Fibroblast of peridontal ligament (primary cell): Measurements from ENCODE around the gene WDR26.
A peak's percentile ranks its signal among the peaks of the same experiment; 100 is the strongest.
"Not testable (repeated sequence)": the region's sequence is repeated elsewhere in the genome, so short reads cannot be mapped to it uniquely, and the experiment has no call there.

Experiments
- DNase-seq: peaks from one replicate; pipeline ENCODE4 v3.0.0-alpha.2; 2010; ENCODE audit errors: extremely low read depth

Gene WDR26

DNA sequence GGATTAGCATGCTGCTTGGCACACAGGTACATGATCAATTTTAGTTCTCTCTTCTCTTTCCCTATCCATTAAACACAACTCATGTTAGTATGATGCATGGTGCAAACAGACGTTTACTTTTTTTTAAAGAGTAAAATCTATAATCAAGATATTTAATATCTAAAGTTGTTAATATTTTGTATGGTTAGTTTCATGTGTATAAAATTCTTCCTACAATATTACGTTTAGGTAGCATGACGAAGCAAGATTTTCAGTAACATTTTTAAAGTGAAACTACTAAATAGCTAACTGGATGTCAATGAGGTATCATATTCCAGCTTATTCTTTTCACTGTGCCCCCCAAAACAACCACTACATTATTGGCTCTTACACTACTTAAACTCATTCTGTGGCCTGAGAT, 41.3 kb downstream of the WDR26 start:
- no peak for DNase-seq

DNA sequence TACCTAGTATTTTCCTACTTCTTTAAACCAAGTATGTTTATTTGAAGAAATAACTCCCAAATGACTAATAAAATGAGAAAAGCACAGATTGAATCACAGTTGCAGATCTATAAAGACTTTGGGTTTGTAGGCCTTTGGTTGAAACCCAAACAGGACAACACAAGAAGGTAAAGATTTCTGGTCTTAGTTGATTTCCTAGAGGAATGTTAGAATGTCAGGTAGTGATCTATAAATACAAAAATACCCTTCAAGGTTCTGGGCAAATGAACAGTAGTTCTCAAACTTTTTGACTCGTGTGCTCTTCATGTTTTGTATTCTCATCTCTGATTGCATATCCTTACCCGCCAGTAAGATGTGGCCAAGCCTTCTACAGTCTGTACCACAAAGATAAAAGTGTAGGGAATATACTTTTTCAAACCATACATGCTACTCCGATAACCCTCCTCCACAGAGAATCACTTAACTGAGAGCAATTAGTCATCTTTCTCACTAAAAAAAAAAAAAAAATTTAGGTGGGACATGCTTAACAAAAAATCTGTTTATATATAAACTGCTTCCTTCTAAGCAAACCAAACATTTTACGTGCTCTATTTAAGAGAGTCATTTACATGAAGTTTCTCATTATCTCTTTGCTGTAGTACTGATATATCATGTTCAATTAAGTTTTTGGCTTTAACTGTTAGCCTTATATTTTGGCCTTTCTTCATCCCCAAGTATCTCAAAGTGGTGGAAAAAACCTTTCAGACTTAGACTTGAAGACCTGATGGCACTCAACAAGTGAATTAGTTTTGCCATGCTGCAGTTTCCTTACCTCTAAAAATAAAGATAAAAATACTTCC, 42.0 kb downstream of the WDR26 start:
- DNase-seq = no peak

DNA sequence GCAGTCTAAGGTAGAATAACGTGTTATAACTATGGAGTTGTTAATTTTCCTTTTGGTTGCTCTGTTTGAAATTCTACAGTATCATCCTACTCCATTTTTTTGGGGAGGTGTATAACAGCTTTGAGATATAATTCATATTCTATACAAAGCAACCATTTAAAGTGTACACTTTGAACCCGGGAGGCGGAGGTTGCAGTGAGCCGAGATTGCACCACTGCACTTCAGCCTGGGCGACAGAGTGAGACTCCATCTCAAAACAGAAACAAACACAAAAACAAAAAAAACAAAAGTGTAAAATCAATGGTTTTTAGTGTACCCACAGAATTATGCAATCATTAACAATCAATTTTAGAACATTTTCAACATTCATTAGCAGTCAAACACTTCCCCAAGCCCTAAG, 44.1 kb downstream of the WDR26 start:
- no peak for DNase-seq

DNA sequence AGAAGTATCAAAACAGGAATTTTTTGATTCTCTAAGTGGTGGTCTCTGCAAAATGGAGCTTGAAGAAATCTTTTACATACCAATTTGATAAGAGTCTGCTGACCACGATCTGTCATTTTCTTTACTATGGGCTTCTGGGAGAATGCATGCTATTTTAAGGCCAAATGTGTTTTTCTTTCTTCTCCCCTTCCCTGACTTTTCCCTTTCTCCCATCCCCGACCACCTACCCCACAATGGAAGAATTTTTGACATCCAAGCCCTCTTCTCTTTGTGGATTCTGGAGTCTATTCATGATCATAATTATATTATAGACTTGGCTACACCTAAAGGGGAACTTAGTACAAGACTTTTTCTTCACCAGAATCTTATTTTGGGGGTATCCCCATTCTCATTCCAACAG, 46.7 kb downstream of the WDR26 start:
- no peak for DNase-seq

DNA sequence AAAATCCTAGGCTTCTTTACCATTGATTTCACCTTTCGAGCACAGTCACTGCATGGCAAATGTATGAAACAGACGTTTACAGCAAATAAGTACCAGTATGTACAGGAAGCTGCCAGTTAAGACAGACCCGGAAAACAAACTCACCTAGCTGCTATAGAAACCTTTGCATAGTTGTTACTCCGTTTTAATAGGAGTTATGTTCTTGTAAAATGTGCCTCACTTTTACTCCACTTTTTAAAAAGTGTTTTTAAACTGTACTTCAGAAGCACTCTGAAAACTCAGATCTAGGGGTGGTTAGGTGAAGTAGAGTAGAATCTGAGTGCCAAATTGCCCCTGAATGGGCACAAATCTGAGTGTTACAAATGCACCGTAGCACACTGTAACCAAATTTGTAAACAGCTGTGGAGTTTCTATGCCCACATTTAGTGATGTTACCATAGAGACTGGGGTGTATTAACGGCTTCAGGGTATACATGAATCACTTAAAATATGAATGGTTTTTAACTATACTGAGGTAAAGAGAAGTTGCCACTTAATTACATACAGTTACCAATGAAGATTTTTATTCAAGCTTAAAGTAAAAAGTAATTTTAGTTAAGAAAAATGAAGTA, 47.2 kb downstream of the WDR26 start:
- DNase-seq = no peak

DNA sequence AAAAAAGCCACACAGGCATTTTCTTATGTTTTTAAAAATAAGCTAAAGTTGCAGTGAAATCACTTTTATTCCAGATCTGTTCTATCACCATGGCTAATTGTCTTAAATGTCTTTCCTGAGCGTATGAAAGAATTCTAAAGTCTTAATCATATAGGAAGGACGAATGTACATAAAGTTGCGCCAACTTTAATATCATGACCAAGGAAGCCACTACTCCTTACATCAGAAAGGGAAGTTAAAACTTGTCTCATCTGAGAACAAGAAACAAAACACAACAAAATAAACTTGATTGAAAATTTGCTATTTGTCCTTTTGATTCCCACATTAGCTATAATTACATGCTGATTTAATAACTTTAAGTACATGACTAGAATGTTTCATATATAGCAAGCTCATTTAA, 51.4 kb downstream of the WDR26 start:
- no peak for DNase-seq

DNA sequence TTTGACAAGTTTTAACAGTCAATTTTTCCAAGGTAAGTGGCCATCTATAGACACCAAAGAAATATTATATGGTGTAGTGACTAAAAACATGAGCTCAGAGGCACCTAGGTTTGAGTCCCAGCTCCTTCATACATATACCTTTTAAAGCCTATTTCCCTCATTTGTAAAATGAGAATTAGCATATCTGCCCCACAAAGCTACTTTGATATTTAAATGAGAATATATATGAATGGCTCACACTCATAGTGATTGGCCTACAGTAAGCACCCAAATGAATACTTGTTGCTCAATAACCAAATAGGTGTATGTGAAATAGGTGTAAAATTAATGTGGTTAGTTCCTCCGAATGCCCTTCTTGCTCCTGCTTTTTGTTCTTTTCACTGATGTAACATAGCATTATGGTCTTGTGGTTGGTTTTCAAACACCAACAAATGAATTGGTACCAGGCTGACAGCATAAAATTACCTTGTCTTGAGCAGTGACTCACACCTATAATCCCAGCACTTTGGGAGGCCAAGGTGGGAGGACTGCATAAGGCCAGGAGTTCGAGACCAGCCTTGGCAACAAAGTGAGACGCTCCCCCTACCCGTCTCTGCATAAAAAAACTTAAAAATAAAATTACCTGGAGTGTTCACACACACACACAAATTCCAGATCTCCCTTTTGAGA, 52.6 kb downstream of the WDR26 start:
- no peak for DNase-seq

DNA sequence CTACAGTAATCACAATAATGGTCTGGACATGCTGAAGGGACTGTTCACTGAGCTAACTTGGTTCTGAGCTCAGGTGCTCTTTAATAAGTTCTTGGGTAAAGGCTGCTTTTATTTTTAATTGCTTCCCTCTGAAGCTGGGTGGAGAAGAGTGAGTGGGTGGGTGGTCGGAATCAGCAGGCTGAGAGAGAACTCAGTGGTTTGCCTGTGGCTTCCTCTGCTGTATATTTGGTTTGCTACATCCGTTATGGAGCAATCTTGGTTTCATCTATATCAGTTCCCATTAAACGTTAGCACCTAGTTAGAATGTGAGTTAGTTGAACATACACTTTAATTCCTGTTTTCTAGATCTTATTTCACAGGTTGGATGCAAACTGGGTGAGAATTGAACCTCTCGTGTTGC, 54.6 kb downstream of the WDR26 start:
- no peak for DNase-seq

DNA sequence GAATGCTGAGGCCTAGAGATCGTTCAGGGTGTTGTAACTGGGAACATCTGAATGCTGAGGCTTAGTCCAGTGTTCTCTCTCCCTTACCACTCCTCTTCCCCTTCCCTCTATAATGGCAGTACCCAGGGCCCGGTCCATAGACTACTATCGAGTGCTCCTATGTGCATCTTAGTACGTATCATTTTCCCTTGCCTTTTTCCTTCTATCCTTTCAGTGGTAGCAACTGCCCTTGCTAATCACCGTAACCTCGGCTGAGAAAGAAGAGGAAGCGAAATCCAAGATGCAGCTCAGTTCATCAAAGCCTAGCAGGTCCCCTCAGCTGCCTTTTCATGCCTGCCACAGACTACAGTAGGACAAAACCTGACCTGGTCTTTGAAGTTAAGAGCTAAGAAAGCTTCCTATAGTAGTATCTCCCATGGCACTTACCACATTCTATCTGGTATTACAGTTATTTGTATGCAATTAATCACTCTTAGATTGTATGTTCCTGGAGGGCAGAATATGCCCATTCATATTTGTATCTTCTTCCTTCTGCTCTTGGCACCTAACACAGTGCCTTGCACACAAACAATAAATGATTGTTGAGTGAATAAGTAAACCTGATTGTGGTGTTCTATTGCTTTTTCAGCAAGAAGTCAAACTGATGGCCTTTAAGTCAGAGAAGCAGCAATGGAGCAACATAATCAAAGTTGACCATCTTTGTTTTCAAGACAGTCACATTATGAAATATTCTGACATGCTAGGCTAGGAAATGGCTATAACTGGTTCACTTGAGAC, 55.6 kb downstream of the WDR26 start:
- no peak for DNase-seq

DNA sequence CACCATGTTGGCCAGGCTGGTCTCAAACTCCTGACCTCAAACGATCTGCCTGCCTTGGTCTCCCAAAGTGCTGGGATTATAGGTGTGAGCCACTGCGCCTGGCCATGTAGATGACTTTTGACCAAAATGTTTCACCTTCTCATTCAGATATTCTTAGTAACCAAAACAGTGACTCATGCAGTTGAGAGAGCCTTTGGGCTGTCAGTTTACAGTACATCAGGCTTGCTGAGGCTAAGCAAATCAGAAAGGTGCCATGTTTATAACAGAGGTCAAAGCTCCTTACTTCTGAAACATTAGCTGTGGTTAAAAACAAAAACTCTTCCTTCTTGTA, 57.0 kb downstream of the WDR26 start:
- DNase-seq = peak; percentile 44

DNA sequence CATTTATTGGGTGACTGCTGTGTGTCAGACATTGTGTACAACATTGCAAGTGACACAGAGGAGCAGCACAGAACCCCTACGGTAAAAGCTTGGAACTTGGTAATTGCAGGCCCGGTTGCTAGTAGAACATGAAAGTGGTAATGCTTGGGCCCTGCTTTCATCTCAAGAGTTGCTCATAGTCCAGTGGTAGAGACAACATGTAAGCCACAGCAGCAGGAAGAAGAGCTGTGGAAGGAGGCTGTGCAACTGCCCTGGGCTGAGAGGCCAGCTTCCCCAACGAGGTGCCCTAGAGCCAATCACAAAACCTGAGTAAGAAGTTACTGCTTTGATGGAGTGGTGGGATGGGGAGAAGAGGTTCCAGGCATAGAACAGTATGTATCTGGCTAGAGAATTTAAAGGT, 59.5 kb downstream of the WDR26 start:
- no peak for DNase-seq

DNA sequence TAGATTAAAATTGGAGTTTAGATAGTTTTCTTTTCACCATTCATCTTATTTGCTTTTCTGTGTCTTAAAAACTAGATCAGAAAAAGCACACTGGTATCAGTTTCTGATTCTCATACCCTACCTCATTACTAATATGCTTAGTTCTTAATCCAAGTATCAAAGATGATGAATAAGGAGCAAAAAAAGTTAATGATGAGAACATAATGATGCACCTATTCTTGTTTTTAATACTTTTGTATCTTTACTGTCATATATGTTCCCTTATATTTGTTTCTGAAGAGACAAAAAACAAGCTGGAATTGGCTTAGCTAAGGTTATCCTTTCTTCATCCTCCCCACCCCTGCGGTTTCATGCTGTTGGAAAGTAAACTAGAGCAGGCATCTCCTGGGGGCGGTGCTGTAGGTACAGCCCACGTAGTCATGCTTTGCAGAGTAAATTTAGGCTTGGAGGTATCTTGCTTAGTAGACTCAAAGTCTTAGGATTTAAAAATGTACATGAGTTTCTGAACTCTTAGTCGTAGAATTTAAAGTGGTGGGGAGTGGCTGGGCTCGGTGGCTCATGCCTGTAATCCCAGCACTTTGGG, 61.5 kb downstream of the WDR26 start:
- no peak for DNase-seq

DNA sequence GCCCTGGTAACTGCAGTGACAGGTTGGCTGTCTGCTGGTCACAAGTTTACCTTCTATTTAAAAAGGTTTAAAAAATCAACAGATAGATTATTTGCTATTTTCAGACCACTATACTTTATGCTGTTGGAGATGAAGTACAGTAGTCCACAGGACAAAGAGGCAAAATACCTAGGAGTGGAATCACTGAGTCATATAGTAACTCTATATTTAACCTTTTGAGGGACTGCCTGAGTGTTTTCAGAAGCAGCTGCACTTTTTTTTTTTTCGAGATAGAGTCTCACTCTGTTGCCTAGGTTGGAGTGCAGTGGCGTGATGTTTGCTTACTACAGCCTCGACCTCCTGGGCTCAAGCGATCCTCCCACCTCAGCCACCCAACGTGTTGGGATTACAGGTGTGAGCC, 66.2 kb downstream of the WDR26 start:
- no peak for DNase-seq

DNA sequence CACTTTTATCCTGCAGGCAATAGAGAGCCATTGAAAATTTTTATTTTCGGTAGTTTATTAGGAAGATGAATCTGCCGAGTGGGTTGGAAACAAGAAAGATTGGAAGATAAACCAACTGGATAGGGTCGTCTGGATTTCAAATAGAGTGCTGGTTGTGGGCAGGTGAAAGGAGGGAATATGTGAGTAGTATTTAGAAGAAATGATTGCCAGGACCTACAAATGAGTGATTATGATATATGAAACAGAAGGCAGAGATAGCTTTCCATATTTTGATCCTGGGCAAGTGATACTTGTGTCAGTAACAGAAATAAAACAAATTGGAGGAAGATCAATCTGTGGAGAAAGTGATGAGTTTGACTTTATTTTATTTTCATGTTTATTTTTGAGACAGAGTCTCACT, 75.4 kb downstream of the WDR26 start:
- no peak for DNase-seq

DNA sequence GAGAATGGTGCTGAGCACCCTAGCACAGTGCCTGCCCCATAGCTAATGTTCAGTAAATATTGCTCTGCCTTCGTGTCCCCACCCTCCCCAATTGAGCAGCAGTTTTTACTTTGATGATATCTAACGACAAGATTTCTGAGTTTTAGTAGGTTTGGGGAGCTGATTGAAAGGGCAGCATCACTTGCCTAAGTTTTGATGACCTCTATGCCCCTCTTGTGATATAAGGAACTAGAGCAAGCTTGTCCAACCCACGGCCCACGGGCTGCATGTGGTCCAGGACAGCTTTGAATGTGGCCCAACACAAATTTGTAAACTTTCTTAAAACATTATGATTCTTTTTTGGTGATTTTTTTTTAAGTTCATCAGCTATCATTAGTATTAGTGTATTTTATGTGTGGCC, 76.4 kb downstream of the WDR26 start:
- no peak for DNase-seq

DNA sequence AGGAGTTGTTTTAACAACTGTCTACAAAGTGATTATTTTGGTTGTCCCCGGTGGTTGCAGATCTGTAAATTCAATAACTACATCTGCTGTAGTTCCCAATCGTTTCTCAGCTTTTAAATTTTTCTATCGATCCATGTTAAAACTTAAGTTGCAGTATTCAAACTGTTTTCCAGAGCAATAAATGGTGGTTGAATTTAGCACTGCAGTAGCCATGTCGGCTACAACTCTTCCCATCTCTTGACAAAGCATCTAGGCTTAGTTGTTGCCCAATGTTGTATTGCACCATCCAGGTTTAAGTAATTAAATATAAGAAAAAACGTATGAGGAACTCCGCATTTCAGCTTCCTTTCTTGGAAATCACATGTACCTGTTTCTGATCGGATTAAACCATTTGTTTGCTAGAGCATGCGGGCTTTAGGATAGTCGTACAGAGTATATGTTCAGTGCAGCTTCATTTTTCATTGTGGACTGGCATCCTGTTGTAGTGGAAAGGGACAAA, 76.9 kb downstream of the WDR26 start:
- DNase-seq = peak; percentile 87

DNA sequence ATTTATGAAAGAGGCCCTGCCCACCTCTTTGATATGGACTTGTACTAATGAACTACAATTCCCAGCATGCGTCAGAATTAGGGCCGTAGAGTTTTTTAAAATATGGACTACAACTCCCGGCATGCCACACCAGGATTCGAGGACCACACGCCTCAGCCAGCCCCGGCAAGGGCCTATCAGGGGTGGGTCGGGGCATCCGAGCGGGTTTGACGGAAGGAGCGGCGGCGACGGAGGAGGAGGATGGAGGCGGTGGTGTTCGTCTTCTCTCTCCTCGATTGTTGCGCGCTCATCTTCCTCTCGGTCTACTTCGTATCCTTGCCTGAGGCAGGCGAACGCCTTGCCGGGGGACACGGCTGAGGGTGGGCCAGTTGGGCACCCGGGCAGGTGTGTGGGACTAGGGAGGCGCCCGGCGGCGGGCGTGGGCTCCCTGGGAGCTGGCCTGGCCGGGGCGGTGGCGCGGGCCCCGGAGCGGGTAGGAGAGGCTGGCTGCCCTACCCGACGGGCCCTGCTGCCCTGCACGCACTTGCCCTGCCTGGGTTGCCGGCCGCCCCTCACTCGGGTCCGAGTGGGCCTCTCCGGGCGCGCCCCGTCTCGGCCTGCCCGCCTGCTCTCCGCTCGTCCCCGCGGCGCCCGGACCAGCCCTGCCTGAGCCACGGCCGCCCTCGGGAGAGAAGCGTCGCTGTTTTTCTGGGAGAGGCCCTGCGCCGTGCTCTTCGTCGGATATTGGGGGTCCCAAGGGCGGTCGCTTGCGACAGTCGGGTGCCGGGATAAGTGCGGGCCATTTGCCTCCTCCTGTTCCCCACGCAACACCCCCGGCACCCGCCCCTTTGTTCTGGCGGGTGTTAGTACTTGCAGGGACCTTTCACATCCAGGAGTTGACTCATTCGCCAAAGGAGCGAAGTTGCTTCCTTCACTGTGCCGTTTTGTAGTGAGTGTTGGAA, 77.6 kb downstream of the WDR26 start, which contains the start of gene CNIH4:
Gene CNIH4 (plus strand): TSS at position 195 of the 941 bp plus-strand sequence. CDS start 46 bp downstream, at position 241.
- peak; percentile 96 for DNase-seq

DNA sequence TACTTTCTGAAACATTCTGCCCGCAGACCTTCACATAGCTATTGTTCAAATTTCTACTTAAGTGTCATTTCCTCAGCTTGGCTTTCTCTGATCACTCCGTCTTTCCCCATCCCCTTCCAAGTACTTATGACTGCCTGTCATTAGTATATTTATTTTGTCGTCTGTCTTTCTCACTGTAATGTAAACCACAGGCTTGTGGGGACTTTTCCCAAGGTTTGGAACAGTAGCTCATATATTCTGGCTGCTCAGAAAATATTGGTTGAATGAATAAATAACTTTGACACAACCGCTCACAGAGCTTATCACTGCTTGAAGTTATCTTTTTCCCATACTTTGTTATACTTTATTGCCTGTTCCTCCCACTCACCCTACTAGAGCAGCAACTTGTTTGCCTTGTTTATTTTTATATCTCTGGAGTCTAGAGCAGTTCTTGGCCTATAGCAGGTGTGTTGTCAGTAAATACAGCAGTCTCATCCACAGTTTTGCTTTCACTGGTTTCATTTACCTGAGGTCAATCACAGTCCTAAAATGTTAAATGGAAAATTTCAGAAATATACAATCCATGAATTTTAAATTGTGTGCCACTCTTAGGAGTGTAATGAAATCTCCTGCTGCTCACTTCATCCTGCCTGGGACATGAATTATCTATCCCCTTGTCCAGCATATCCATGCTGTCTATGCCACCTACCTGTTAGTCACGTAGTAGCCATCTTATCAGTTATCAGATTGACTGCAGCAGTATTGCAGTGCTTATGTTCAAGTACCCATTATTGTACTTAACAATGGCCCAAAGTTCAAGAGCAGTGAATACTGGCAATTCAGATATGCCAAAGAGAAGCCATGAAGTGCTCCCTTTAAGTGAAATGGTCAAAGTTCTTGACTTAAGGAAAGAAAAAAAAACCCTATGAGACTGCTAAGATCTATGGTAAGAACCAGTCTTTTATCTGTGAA, 80.3 kb downstream of the WDR26 start:
- no peak for DNase-seq

DNA sequence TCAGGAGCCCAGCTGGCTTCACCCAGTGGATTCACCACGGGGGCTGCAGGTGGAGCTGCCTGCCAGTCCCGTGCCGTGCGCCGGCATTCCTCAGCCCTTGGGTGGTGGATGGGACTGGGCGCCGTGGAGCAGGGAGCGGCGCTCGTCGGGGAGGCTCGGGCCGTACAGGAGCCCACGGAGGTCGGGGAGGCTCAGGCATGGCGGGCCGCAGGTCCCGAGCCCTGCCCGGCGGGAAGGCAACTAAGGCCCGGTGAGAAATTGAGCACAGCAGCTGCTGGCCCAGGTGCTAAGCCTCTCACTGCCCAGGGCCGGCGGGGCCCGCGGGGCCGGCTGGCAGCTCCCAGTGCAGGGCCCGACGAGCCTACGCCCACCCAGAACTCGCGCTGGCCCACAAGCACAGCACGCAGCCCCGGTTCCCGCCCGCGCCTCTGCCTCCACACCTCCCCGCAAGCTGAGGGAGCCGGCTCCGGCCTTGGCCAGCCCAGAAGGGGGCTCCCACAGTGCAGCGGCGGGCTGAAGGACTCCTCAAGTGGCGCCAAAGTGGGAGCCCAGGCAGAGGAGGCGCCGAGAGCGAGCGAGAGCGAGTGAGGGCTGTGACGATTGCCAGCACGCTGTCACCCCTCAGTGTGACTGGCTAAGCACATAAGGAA, 82.0 kb downstream of the WDR26 start:
- not testable (repeated sequence) for DNase-seq
